Adipose tissue (tissue), 3 donors: ENCODE measurements around the gene PLCL2. TPM values are rescaled to one million over a fixed set of nuclear protein-coding genes. Genes with fewer than 3 reads are reported as not detected.

Experiments
- H3K27ac ChIP-seq: one replicate; pipeline ENCODE4 v1.5.1; 2013; ENCODE audit warnings: low read depth, low read length
- WGBS, 3 donors: extraction: QIAGEN DNeasy Blood & Tissue Kit; methylation state at CpG; one replicate each; pipeline ENCODE4 v1.1.7; 2013; 5-methylcytosine and 5-hydroxymethylcytosine counted together
- polyA plus RNA-seq, 3 donors: library from polyadenylated mRNA; stranded (reverse); fragments of 200-250 nt; gene quantifications; one replicate each; pipeline ENCODE4 v1.2.3, GENCODE V29; 2013
- donor health status: healthy with polysubstance abuse.
- donor health status: Bipolar disorder and iron deficiency.
- donor health status: healthy.

PLCL2 gene
- polyA plus RNA-seq, 3 donors: 3.3 to 7.2 (median 6.4) TPM

- H3K27ac ChIP-seq: no peak overlapping the region
- whole genome bisulfite sequencing, 3 donors: 95 to 99% (median 97%) methylated on average over 2 of the region's 2 CpGs
These were observed 161.9 kb downstream of the PLCL2 start for GRCh38 chr3:17046623-17047022.

- 89 to 94% (median 92%) methylated on average over 4 of the region's 4 CpGs for WGBS, 3 donors
These were observed 162.4 kb downstream of the PLCL2 start for GRCh38 chr3:17047162-17047561.

DNA sequence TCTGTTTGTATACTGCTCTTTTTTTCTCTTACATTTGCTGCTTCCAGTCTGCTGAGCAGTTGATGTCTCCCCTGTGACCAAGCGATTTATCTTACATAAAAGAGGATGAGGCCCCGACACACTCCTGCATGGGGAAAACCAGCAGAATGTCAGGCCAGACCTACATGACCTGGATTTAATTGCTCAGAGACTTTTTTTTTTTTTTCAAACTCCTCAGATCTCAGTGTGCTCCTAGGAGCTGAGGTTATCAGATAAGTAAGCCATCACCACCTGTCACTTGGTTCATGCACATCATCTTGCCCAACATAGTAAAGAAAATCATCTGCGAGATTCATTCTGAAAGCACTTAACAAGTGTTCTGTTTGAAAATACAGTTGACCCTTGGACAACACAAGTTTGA, 163.1 kb downstream of the PLCL2 start:
- no peak overlapping the region for H3K27ac ChIP-seq
- WGBS, 3 donors: 88 to 94% (median 90%) methylated on average over 3 of the region's 3 CpGs

More at GRCh38 chr3:17047162-17047561, 162.4 kb downstream of the PLCL2 start:
- H3K27ac ChIP-seq: no peak overlapping the region

- H3K27ac ChIP-seq: no peak overlapping the region
- WGBS, 3 donors: 87 to 96% (median 87%) methylated on average over 4 of the region's 4 CpGs
These were observed 165.3 kb downstream of the PLCL2 start for GRCh38 chr3:17050071-17050470.

DNA sequence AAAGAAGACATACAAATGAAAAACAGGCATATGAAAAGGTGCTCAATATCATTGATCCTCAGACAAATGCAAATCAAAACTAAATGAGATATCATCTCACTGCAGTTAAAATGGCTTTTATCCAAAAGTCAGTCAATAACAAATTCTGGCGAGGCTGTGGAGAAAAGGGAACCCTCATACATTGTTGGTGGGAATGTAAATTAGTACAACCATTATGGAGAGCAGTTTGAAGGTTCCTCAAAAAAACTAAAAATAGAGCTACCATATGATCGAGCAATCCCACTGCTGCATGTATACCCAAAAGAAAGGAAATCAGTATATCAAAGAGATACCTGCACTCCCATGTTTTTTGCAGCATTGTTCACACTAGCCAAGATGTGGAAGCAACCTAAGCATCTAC, 165.8 kb downstream of the PLCL2 start:
- no peak overlapping the region for H3K27ac ChIP-seq
- WGBS, 3 donors: 84 to 93% (median 87%) methylated on average over 2 of the region's 2 CpGs

DNA sequence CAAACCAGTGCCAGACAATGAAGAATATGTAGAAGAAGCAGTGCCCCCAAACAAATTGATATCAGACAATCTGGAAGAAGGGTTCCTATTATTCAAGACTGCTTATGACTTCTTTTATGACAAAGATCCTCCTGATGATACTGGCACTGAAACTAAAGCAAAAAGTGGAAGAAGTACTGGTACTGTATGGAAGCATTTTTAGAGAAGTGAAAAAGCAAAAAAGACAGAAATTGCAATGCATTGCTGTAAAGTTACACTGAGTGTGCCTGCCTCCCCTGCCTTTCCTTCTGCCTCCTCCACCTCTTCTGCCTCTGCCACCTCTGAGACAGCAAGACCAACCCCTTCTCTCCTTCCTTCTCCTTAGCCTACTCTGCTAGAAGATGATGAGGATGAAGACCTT, 167.6 kb downstream of the PLCL2 start:
- no peak overlapping the region for H3K27ac ChIP-seq

DNA sequence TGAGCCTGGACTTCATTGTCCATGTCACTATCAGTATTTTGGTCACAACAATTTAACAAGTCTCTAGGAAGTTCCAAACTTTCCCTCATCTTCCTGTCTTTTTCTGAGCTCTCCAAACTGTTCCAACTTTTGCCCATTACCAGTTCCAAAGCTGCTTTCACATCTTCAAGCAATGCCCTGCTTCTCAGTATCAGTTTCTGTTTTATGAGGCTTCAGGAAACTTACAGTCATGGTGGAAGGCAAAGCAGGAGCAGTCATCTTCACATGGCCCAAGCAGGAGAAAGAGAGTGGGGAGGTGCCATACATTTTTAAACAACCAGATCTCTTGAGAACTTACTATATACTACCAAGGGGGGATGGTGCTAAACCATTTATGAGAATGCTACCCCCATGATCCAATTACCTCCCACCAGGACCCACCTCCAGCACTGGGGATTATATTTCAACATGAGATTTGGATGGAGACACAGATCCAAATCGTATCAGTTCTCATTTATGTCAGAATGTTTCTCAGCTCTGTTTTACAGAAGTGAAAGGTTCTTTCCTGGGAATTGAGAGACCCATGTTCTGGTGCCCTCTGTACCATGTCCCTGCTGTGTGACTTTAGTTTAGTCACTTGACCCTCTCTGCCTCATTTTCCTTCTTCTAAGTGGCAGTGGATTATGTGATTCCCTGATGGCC, 169.7 kb downstream of the PLCL2 start:
- no peak overlapping the region for H3K27ac ChIP-seq
- 84 to 91% (median 91%) methylated on average over 1 of the region's 1 CpG for WGBS, 3 donors

DNA sequence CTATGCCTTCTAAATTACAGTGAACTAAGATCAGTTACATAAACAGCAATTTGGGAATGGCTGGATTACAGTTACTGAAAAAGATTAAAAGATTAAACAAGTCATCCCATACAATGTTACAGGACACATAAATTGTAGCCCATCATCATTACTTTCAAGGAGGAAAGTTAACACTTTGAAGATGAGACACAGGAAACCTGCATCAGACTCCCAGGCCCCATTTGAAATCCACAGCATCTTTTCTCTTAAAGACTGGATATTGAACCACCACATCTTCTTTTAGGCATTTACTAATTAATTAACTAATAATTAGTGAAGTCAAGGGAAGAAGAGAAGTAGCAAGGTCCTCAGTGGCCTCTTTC, 170.2 kb downstream of the PLCL2 start:
- no peak overlapping the region for H3K27ac ChIP-seq

DNA sequence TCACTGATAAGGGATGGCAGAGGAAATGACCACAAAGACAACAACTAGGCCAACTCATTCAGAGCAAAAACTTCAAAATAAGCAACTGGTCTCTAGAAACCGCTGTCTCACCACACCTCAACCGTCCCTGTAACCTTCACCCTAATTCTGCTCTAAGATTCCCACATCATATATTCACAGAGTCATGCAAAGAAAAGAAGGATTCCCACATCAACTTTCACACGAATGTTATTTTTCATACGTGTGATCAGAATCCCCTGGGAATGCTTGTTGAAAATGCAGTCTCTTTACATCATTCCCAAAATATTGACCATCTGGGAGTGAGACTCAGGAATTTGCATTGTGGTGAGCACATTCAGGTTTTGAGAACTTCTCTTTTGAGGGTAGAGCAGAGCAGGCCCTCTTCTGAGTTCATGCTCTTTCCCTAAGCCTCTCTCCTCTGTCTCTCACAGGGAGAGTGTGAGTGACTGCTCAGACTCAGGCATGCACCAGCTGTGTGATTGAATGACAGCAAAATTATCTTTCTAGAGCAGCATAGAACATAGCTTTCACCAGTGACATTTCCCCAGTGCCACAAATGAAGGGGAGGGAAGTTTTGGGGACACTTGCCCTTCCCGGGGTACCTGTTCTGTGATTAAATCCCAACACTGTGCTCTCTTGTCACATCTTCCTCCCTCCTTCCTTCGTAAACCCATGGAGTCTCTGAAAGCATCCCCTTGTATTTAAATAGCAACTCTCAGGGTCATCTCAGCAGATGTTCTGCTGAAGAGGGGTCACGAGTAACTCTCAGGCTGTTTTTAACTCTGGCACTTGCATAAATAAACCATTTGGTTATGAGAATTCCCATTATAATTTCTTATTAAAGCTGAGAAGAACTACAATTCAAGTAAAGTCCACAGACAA, 170.9 kb downstream of the PLCL2 start:
- H3K27ac ChIP-seq: no peak overlapping the region
- WGBS, 3 donors: 77 to 87% (median 83%) methylated on average over 7 of the region's 7 CpGs

DNA sequence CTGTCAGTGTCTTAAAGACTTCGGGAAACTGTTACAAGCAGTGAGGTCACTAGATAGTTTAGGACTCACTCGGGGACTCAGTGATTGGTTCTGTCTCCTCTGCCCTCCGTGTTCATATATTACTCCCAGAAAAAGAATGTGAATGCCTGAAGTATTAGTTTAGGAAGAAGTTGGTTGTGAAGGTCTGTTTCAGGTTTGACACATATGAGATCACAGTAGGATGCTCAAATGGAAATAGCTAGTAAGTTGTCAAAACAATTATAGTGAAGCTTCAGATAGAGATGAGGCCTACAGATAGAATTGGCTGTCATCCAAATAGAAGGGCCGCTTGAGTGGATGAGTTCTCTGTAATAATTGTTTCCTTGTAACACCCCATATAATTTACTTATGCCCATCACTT, 172.6 kb downstream of the PLCL2 start:
- H3K27ac ChIP-seq: no peak overlapping the region
- whole genome bisulfite sequencing, 3 donors: 73 to 93% (median 82%) methylated on average over 4 of the region's 4 CpGs

GRCh38 chr3:17059989-17060550, 175.3 kb downstream of the PLCL2 start:
- WGBS, 3 donors: 93 to 95% (median 93%) methylated on average over 5 of the region's 5 CpGs
- H3K27ac ChIP-seq: no peak overlapping the region

DNA sequence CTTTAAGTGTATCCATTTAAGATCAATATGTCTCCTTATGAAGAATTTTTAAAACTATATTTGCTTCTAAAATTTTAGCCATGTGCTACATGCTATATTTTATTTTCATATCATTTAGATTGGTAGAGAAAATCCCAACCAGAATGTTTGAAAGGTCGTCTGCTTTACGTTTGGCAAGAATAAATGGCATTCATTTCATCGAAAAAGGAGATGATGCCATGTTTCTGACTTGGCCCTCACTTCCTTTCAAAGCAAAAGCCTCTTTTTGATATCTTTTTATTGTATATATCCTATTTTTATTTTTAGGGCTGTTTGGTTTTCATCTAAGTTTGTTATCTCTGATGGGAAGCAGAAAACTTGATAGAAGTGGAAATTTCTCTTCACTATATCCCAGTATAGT, 176.2 kb downstream of the PLCL2 start:
- 93 to 98% (median 96%) methylated on average over 3 of the region's 3 CpGs for WGBS, 3 donors

GRCh38 chr3:17062736-17063135, 178.0 kb downstream of the PLCL2 start:
- no peak overlapping the region for H3K27ac ChIP-seq
- WGBS, 3 donors: 64 to 78% (median 75%) methylated on average over 3 of the region's 3 CpGs

More for the DNA sequence above, 176.2 kb downstream of the PLCL2 start:
- H3K27ac ChIP-seq: no peak overlapping the region

DNA sequence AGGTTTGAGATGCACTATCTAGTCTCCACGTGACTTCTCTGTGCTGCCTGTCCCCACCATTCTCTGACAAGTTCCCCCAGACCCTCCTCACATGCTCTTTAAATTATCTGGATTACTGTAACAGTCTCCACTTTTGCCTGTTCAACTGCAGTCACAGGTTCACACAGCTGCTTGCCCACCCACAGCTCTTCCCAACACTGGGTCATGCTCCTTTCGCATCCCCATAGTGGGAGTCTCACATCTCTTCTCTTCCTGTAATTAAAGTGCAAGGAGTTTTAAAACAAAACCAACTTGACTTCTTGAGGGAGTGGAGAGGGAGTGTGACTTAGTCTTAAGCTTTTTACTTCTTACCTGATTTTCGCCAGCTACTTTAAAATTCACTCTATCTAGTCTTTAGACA, 178.8 kb downstream of the PLCL2 start:
- 91 to 96% (median 95%) methylated on average over 3 of the region's 3 CpGs for WGBS, 3 donors
- no peak overlapping the region for H3K27ac ChIP-seq

GRCh38 chr3:17065315-17065714, 180.6 kb downstream of the PLCL2 start:
- H3K27ac ChIP-seq: no peak overlapping the region
- WGBS, 3 donors: 94 to 99% (median 98%) methylated on average over 2 of the region's 2 CpGs

DNA sequence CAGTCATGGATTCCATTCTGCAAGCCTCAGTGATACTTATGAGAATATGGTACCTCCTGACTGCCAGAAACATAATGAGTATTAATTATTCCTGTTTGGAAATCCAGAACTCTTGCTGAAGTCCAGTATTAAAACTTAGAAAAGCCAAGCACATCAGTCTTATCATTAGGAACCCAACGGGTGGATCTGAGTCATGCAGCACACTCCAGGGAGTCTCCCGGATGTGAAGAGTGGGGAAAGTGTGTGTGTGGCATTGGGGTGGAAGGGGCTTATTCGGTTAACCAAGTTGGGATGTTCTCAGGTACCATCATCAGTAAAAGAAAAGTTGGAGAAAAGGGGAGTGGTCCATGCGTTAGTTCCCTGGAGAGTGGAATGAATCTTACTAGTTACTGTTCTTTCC, 181.1 kb downstream of the PLCL2 start:
- 88 to 92% (median 89%) methylated on average over 4 of the region's 4 CpGs for WGBS, 3 donors
- H3K27ac ChIP-seq: no peak overlapping the region

DNA sequence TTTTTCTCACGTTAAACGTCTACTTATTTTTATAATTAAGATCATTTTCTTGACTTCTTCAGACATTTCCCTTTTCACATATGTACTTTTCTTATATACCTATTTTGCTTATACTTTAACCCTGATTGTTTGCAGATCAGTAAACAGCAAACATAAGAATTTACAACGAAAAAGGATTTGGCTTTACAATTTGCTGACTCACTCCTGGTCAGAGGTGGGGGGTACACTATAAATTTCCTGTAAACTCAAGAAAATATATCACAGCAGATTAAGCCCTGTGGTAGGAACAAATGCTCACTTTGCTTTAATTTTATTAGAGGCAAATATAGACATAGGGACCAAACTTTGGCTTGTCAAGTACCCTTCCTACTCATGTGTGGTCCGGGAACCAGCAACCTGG, 185.0 kb downstream of the PLCL2 start:
- WGBS, 3 donors: 90 to 93% (median 91%) methylated on average over 4 of the region's 4 CpGs
- no peak overlapping the region for H3K27ac ChIP-seq

DNA sequence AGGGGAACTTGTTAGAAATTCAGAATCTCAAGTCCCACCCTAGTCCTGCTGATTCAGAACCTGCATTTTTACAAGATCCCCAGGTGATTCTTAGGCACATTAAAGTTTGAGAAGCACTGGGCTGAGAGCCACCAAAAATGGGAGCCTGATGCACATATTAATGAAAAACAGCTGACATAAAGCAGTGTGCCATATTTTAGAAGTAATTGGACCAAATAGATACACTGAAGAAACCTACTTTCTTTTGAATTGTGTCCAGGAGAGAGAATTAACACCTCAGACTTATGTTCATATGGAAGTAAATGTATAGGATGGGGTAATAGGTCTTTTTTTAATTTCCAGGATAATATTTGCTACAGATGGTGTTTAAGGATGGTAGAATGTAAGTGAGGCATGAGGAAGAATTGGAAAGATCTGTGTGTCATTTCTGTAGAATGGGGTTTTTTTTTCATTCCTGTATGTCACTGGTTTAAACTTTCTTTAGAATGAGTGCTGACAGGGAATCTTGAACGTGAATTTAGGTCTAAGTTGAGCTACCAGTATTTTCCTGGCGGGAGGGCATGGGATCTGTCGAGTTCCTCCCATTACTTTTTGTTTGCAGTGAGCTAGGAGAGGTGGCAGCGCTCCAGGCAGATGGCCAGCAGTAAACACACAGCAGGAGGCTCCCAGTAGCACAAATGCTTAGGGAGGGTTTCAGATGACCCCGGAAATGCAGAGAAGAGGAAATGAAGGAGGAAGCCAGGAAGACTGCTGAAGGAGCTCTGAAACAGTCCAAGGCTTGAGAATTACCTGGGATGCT, 185.6 kb downstream of the PLCL2 start:
- 45 to 54% (median 52%) methylated on average over 5 of the region's 5 CpGs for WGBS, 3 donors
- H3K27ac ChIP-seq: no peak overlapping the region

DNA sequence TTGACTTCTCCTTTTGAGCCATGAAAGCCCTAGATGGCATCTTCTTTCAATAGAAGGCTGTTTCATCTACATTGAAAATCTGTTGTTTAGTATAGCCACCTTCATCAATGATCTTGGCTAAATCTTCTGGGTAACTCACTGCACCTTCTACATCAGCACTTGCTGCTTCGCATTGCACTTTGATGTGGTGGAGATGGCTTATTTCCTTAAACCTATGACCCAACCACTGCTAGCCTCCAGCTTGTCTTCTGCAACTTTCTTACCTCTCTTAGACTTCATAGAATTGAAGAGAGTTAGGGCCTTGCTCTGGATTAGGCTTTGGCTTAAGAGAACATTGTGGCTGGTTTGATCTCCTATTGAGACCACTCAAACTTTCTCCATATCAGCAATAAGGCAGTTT, 189.8 kb downstream of the PLCL2 start:
- 91 to 100% (median 94%) methylated on average over 1 of the region's 1 CpG for WGBS, 3 donors
- no peak overlapping the region for H3K27ac ChIP-seq
